Hematopoietic multipotent progenitor cell treated with erythropoietin and hydrocortisone succinate and interleukin-3 and kit ligand, for 4 days (in vitro differentiated cells): Measurements from ENCODE around the gene DTX1.

Experiments used
- DNase-seq: peaks from one replicate; pipeline ENCODE4 v3.0.0-alpha.2; 2015

Gene DTX1

DNA sequence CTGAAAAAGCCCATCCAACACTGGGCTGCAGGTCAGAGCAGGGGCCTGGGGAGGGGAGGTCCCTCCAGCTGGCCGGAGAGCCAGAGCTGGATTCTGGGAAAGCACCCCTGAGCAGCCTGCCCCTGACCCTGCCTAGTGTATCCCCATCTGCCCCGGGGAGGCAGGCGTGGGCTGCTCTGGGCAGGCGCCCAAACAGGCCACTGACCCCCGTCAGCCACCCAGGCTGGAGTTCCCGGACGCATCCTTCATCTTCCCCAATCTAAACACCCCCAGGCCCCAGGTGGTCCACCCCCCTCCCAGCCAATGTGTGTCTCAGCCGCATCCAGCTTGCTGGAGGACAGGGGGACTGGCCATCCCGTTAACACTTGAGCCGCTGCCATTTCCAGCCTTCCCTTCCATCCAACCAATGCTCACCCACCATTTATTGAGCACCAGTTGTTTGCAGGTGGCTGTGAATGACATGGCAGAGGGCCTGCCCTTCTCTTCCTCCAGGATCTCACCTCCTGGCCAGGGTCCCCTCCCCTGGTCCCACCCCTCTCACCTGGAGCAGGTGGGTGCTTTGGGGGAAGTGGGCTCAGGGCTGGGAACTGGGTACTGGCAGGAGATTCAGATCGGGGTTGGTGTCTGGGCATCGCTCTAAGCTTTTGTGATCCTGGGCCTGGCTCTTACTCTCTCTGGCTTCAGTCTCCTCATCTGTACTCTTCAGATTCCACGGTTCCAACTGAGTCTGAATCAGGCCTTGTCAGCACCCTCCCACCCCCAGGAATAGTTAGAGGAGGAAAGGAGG, 743 bp upstream of the DTX1 start:
- DNase-seq, result no peak

- DNase-seq, result no peak
Observed at GRCh38 chr12:113056381-113056630, 224 bp upstream of the DTX1 start.

DNA sequence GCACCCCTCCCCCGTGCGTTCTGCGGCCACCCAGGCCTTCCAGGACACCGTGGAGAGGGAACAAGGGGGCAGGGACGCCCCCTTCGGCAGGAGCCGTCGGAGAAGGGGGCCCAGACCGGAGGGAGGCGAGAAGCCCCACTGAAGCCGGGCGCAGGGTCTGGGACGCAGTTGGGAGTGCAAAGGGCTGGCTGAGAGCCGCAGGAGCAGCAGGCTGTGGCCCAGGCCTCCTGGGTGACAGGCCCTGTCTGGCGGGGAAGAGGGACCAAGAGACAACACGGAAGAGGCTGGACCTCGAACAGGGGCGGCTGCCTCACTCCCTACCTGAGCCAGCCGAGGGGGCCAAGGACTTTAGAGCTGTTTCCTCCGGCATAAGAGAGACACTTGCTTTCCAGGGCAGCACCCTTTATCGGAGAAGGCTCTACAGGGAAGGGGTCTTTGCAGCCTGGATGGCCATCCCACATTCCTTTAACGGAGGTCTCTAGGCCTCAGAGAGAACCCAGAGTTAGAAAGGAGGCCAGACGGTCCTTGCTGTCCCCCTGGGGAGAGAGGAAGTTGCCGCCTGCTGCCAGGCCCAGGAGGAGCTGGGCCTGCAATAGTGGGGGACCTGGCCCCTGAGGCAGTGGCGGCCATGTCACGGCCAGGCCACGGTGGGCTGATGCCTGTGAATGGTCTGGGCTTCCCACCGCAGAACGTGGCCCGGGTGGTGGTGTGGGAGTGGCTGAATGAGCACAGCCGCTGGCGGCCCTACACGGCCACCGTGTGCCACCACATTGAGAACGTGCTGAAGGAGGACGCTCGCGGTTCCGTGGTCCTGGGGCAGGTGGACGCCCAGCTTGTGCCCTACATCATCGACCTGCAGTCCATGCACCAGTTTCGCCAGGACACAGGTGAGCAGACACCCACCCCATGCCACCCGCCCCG, 1.3 kb downstream of the DTX1 start:
- DNase-seq, result no peak

- DNase-seq, result no peak
Observed at GRCh38 chr12:113058553-113058952, 2.0 kb downstream of the DTX1 start.

DNA sequence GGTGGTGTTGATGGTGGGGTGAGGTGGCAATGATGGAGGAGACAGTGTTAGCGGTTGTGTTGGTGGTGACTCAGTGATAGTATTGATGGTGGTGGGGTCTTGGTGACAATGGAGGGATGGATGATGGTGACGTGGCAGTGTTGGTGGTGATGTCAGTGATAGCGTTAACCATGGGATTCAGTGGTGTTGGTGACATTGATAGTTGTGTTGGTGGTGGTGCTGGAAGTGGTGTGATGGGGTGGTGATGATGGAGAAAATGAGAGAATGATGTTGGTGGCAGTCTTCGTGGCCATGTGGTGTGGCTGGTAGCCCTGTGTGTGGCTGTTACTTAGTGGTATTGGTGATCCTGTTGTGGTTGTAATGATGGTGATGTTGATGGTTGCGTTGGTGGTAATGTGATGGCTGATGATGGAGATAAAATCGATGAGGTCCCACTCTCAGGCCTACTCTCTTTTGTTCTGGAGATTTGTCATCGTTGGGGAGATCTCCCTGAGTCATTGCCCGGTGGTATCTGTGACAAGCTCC, 2.6 kb downstream of the DTX1 start:
- no peak for DNase-seq

DNA sequence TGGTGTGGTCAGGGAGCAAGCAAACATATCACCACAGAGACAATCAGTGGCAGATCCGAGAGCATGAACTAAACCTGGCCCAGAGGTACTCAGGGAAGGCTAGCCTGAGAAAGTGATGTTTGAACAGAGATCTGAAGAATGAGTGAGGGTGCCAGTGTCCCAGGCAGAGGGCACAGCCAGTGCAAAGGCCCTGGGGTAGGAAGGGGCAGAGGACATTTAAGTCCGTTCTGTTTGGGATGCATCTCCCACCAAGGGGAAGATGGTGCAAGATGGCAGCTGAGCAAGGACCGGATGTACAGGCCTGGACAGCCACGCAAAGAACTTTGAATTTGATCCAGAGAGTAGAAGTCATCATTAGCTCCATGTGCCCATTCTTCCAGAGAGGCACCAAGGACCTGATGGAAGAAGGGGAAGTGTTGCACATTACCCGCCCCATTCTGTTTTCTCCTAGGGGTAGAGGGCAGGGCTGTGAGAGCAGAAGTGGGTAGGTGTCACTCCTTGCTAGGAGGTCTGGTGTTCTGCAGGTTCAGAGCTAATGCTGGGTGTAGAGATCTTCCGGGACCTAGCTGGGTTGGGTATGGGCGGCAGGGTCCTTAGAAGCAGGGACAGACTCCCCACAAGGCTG, 3.9 kb downstream of the DTX1 start:
- no peak for DNase-seq

- no peak for DNase-seq
Observed at GRCh38 chr12:113061061-113061694, 4.6 kb downstream of the DTX1 start.

GRCh38 chr12:113062502-113063395, 6.2 kb downstream of the DTX1 start:
- no peak for DNase-seq

DNA sequence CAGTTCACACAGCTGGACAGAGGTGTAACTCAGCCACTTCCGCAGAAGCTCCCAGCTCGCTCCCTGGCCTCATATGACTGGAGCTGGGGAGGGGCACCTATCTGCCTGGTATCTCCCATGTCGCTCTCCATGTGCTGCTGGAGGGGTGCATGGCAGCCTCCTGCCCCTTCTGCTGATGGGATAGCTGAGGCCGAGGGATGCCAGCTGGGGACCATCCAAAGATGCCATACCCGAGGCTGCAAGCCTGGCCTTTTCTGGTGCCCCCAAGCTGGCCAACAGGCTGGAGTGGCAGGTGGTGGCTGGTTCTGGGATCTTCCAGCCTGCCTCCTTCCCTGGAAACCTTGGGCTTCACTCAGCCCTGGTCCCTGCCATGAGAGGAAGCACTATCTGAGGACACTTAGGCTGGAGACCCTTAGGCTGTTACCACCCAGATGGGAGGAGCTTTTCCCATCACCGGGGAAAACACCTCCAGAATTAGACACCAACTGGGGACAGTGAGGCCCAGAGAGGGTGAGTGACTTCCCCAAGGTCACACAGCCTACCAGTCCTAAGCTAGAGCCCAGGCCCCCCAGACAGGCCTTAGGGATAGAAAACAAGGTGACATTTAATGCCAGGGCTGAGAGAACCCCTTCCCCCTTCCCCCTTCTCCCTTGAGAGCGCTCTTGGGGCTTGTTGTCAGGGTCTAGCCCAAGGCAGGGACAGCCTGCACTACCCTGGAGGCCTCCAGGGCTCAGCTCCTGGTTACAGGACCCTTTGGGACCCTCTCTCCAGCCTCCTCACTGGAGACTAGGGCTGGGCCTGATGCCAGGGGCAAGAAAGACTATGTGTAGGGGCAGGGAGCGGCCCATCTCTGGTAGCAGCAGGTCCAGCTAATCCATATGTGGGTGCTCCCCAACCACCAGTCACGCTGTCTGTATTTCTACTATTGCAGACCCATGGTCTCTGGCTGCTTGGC, 7.1 kb downstream of the DTX1 start:
- DNase-seq, result no peak

DNA sequence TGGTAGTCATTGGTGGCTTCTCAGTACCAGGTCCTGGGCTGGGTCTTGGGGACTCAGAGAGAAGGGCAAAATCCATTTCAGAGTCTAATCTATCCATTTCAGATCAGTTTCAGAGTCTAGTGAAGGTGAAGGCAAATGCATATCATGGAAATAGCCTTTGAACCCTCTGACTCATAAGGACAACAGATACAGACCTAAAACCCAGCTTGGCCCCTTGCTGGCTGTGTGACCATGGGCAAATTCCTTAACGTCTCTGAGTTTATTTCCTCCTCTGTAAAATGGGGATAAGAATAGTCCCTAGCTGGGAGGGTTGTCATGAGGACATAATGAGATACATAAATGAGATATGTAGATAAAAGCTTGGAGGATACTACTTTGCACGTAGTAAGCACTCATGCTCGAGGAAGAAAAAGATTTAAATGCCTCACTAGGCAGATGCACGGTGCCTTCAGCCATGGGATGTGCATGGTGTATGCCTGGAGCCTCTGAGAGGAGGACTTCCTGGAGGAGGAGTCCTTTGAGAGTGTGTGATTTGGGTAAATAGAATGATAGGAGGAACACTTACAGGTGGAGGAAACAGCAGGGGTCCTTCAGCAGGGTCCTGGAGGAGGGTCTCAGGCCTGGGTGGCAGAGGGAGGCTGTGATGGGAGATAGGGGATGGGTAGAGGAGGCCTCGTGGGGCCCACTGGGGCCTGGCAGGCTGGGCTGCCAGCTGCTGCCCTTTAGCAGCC, 8.0 kb downstream of the DTX1 start:
- no peak for DNase-seq

DNA sequence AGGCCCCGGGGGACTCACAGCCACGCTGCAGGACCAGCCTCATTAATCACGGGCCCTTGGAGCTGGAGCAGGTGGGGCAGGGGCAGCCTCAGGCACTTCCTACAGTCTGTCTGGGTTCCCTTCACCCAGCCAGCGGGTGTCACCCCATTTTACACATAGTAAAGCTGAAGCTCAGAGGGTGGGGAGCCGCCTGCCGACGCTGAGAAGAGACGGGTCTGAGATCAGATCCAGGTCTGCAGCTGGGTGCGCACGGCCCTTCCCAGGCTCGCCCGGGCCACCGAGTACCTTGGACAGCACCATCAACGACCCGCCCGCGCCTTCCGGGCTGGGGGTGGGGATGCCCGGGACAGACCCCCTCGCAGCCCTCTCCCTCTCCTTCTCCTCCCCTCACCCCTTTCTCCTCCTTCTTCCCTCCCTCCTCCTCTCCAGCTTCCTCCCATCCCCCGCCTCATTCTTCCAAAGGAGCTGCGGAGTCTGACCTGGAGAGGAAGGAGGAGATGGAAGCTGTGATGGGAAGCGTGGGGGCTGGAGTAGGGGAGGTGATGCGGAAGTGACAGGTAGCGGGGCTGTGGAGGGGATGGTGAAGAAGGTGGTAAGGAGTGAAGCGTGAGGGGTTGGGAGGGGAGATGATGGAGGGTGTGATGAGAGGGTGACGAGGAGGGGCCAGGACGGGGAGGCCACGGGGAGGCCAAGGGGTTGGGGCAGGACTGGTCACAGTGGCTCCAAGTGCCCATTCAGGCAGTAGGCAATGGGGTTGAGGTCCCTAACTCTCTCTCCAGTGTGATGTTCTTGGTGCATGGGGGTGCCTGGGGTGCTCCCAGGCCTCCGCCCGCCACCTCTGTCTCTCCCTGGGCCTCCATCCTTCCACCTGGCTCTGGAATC, 8.8 kb downstream of the DTX1 start:
- DNase-seq, result peak; percentile 54

DNA sequence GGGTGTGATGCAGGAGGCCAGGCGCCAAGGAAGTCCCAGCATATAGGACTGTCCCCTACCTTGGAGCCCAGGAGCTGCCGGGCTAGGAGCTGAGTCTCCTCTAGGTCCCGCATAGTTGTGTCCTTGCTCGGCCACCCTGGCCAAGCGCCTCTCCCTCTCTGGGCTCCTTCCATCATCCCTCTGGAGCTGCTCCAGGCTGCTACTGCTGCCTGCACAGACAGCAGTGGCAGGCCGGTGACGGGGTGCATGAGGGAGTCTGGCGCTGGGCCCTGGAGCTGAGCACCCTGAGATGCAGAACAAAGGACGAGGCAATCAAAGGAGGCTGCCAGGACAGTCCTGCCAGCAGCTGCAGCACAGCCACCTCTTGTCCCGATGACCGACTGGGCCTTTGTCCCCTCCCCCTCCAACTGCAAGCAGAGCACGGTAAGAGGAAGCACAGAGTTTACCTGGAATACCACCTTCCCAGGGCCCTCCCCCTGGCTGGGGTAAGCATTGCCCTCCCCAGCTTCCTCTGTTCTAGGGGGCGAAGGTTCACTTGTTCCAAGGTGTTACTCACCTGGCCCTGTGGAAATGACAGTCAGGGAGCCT, 10.4 kb downstream of the DTX1 start:
- no peak for DNase-seq

DNA sequence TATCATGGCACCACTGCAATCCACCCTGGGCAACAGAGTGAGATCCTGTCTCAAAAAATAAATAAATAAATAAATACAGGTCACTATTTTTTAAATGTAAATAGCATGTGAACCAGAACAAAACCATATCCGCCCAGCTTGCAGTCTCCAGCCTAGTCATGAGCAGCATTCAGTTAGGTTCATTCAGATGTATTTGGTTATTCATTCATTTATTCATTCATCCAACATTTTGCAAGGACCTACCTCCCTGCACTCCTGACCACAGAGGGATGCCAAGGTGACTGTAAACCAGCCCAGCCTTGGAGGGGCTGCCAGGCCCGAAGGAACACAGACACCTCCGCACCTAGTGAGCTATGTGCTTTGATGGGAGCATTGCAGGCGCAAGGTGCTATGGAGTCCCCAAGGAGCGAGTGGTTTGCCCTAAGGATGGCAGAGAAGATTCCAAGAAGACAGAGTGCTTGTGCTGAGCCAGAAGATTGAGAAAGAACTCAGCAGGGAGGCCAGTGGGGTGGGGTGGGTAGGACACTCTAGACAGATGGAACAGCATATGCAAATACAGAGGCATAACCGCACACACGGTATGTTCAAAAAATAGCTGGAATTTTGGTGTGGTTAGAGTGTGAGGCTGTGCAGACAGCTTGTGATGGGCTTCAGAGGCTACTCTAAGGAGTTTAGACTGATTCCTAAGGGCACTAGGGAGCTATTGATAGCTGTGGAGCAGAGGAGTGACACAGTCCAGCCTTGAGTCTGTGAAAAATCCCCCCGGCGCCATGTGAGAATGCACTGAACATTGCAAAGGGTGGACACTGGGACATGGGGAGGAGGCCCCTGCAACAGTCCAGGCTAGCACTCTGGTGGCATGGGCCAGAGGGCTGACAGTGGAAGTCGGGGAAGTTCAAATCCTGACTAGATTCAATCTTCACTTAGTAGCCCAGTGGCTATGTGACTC, 11.7 kb downstream of the DTX1 start:
- no peak for DNase-seq

DNA sequence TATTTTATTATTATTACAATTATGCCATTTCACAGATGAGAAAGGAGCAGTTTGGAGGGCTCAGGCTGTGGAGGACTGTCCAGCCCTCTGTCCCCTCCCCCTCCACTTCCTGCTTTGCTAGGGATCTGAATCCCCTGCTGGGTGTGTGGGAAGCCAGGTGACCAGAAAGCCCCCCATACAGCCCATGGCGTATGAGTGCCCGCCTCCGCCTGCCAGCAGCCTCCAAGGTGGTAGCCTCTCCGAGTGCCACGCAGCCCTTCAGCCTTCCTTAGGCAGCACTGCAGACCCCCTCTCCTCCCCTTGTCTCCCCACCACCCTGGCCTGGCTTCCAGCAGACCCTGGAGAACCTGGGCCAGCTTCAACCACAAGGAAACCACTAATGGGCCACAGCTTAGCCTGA, 12.6 kb downstream of the DTX1 start:
- DNase-seq, result no peak

DNA sequence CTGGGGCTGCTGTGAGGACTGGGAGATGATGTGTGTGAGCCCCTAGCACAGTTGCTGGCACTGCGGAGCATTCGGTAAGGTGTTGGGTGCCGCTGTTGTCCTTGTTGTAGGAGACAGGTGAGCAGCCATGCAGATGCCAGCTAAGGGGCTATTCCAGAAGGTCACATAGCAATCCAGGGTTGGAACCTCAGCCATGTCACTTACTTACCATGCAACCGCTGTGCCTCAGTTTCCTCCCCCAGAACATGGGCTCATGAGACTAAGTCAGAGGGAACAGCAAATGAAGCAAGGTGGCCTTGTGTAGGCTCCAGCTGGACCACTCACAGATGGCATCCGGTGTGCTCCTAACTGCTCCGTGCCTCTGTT, 13.2 kb downstream of the DTX1 start:
- no peak for DNase-seq

DNA sequence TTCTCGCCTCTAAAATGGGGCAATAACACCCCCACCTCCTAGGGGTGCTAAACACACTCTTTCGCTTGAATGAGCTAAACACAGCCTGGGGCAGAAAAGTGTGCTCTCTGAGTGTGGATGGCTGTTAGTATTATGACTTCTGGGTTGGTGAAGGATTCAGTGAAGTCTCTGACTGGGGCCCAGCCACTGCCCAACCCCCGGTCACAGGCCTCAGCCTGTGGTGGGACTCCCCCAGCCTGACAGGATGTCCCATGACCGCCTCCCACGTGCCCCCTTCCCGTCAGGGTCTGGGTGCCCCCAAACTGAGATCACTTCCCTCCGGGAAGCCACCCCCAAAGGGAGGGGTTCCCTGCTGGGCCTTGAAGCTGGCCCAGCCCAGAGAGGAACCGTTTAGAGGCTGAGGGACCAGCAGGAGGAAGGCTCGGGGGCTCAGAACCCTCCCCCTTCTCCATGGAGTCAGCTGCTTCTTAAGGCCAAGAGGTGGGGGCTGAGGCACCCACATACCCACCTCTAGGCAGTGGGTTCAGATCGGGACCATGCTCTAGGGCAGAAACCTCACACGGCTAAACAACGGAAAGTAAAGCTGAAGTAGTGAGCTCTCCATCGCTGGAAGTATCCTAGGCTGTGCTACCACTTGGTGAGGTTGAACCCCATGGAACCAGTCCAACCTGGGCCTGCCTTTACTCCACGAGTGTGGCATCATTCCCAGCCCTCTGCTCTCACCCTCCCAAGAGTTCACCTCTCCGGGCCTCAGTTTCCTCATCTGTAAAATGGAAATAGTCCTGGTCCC, 13.8 kb downstream of the DTX1 start:
- DNase-seq, result peak; percentile 66
